Hypothalamus (tissue), 51 donors: ENCODE data around the gene PEAK3.
"Not testable (repeated sequence)": the region's sequence is repeated elsewhere in the genome, so short reads cannot be mapped to it uniquely, and the experiment has no call there.

Experiments used
- DNase-seq, 51 donors: peaks; one replicate each; lab custom pipeline; 2025; lab: John Stamatoyannopoulos, UW

Gene PEAK3

DNA sequence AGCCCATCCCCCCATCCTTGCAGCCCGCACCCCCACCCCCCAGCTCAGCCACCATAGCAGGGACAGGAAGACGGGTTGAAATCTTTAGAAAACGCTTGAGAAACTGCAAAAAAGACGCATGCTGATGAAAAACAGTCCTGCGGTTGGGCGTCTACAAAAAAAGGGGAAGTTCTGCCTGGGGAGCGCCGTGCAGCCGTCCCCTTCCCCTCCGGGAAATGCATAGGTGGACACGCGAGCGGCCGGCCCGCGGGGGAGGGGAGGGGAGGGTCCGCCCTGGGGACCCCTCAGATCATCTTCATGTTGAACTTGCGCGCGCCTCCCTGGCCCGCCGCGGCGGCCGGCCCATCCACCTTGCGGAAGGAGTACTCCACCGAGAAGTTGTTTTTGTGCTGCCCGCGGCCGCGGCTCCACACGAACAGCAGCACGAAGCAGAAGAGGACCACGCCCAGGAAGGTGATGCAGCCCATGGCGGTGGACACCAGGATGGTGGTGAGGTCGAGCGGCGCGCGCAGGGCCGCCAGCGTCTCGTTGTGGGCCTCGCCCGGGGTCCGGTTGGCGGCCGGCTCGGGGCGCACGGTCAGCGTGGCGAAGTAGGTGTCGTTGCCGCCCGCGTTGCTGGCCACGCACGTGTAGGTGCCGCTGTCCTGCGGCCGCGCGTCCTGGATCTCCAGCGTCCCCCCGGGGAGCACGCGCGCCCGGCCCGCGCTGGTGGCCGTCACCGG is 7.9 kb upstream of the PEAK3 start:
- peak in 2 of 51 donors; percentile 23 to 27 for DNase-seq

DNA sequence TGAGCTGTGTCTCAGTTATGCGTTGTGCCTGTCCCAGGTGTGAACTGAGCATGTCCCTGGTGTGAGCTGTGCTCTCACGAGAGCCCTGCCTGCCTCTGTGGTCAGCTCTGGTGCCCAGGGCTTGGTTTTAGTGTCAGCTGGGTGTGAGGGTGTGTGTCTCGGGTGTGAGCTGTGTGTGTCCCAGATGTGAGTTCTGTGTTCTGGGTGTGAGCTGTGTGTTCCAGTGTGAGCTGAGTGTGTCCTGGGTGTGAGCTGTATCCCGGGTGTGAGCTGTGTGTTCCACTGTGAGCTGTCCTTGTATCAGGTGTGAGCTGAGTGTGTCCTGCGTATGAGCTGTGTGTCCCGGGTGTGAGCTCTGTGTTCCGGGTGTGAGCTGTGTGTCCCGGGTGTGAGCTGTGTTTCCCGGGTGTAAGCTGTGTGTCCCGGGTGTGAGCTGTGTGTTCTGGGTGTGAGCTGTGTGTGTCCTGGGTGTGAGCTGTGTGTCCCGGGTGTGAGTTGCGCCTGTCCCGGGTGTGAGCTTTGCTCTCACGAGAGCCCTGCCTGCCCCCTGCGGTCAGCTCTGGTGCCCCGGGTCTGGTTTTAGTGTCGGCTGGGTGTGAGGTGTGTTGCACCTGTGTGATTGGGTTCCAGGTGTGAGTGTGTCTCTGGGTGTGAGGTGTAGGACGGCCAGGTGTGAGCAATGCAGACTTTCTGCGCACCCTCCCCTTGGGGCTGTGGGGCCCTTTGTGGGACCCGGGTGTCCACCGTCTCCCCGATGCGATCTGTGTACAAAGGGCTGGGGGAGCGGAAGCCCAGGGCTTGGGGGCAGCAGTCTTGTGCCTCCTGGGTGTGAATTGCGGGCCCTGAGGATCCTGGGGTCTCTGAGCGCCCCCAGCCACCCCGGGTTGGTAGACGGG is 7.1 kb upstream of the PEAK3 start:
- DNase-seq, result no peak

- DNase-seq, result no peak
These were observed 6.4 kb upstream of the PEAK3 start for GRCh38 chr19:2288338-2288817.

DNA sequence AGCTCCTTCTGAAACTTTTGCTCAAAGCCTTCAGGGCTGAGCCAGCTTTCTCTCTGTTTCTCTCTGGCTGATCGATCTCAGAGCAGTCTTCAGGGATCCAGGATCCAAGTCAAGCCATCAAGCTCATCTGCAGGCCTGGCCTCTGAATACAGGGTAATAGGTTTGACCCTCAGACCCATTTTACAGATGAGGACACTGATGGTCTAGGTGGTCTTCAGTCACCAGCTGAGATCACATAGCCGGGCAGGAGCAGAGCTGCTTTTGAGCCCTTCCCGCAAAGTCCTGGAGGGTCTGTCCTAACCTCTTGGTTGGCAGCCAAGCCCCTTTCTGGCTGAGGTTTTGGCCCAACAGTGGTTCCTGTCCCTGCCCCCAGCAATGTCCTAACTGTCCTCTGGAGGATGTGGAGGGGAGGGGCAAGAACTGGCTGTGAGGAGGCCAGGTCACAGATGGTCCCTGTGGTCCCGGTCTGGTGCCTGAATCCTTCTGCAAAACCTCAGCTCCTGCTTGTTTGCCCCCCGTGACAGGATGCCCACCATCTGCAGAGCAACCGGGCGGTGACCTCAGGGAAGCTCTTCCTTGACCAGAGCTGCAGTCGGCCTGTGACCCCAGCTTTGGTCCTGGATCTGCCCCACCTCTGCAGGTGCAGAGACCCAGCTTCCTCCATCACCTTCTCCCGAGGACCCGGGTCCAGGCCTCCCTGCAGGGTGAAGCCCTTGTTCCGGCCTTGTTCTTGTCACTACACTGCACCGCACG is 5.8 kb upstream of the PEAK3 start:
- DNase-seq, result no peak

- no peak for DNase-seq
These were observed 4.6 kb upstream of the PEAK3 start for GRCh38 chr19:2286402-2287140.

DNA sequence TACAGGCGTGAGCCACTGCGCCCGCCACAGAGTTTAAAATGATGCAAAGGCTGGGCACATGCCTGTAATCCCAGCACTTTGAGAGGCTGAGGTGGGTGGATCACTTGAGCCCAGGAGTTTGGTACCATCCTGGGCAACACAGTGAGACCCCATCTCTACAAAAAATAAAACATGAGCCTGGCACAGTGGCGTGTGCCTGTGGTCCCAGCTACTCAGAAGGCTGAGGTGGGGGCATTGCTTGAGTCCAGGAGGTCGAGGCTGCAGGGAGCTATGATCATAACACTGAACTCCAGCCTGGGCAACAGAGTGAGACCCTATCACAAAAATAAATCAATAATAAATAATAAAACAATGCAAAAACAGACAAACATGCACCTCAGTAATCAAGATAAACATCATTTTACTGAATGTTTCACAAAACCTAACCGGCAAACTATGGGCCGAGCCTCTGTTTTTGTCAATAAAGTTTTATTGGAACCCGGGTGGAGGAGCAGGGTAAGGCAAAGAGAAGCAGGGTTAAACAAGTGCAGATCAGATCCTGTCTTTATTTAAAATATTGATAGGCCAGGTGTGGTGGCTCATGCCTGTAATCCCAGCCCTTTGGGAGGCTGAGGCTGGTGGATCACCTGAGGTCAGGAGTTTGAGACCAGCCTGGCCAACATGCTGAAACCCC is 2.0 kb upstream of the PEAK3 start:
- no peak for DNase-seq

GRCh38 chr19:2282862-2283237 is 875 bp upstream of the PEAK3 start:
- DNase-seq, result no peak

DNA sequence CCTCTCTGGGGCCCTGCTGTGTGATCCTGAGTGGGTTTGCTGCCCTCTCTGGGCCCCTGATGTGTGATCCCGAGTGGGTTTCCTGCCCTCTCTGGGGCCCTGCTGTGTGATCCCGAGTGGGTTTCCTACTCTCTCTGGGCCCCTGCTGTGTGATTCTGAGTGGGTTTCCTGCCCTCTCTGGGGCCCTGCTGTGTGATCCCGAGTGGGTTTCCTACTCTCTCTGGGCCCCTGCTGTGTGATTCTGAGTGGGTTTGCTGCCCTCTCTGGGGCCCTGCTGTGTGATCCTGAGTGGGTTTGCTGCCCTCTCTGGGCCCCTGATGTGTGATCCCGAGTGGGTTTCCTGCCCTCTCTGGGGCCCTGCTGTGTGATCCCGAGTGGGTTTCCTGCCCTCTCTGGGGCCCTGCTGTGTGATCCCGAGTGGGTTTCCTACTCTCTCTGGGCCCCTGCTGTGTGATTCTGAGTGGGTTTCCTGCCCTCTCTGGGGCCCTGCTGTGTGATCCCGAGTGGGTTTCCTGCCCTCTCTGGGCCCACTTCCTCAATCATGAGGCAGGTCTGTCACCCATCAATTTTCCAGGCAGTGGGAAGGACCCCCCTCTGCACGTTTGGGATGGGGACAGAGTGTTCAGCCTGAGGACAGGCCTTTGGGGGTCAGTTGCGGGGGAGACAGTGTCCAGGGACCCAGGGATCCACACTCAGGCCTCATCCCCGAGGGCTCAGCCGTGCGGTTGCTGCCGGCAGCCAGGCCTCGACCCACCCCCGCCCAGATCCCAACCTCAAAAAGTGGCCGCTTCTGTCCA is 512 bp downstream of the PEAK3 start:
- DNase-seq, result not testable (repeated sequence)

- DNase-seq, result no peak
These were observed 1.2 kb downstream of the PEAK3 start for GRCh38 chr19:2280633-2281264.

DNA sequence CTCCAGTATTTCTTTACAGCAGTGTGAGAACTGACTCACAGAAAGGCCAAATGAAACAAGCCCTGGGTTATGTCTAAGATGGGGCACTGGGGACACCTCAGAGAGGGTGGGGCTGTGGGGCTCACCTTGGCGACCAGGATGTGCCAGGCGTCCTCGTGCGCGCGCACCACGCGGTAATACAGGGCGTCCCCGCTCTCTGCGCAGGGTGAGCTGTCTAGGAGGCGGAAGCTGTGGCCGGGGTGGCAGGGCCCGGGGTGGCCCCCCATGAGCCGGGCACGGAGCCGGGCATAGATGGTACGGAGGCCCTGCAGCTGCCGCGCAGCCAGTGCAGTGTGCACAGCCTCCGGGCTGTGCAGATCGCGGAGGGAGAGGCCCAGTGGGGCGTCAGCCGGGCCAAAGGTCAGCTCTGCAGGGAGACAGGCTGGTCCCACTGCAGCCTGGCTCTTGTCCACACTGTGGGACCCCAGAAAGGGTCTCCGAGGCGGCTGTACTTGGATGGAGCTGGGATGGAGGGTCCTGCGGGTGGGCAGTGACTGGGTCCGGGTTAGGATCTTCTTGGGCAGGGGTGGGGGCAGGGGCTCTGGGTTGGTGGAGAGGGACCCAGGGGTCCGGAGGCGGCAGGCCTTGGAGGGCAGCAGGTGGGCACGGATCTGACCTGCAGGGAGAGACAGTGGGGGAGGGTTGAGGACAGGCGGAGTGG is 3.4 kb downstream of the PEAK3 start:
- DNase-seq, result no peak

GRCh38 chr19:2277138-2277537 is 4.8 kb downstream of the PEAK3 start:
- DNase-seq, result no peak

- no peak for DNase-seq
These were observed 5.5 kb downstream of the PEAK3 start for GRCh38 chr19:2276429-2276986.

DNA sequence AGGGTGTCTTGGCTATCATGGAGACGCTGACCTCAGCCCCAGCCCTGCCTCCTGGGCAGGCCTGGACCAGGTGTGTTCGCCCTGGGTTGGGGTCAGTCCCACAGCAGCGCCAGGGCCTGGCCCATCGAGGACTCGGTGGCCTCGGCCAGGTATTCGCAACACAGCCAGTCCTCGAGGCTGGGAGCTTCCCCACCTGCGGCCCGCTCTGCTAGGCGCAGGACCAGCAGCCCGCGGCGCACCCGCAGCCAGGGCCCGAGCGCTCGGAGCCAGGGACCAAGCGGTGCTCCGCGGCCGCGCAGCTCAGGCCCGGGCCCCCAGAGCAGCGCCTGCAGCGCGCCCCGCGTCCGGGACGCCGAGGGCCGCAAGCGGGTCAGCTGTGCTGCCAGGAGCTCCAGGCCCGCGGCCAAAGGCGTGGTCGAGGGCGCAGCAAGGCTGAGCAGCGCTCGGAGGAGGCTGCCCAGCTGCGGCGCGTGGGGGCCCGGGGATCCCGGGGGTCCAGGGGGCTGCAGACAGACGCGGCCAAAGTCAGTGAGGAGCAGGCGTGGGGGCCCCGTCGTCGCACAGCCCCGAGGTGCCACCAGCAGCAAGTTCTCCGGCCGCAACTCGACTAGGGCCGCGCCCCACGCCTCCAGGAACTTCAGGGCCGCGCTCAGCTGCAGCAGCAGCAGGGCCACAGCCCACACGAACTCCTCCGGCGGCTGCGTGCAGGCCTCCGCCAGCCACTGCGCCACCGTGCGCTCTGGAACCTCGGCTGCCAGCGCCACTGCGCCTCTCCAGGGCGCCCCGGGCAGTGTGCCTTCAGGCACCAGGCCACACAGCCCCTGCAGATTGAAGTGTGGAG is 6.2 kb downstream of the PEAK3 start:
- DNase-seq, result peak in 3 of 51 donors; percentile 10 to 27 (median 21)

- DNase-seq, result peak in 46 of 51 donors; percentile 15 to 78 (median 49)
These were observed 6.9 kb downstream of the PEAK3 start for GRCh38 chr19:2274931-2275535.

- no peak for DNase-seq
These were observed 7.7 kb downstream of the PEAK3 start for GRCh38 chr19:2274185-2274711.
